A549 (cell line): Measurements from ENCODE around the gene ZNF483. TPM values are rescaled to one million over a fixed set of nuclear protein-coding genes. Genes with fewer than 3 reads are reported as not detected.
A peak's percentile ranks its signal among the peaks of the same experiment; 100 is the strongest.

Experiments used
- ATAC-seq, 2 experiments: fragments of 200-7000 bp in 1 of 2; fragments of >200 bp in 1 of 2; cut with Nextera tagmentation in 1 of 2; cut with Tn5 transposase in 1 of 2; 3 replicates each; pipeline versions ENCODE4 v1.8.0 to v1.9.1; 2018 to 2020; ENCODE audit warnings: mild to moderate bottlenecking in 1 of 2, moderate library complexity in 1 of 2
- CTCF ChIA-PET: fragments of 300-600 bp; sonication (Branson Sonifier 250); formaldehyde crosslinking; extraction: SDS; loops from one replicate; lab custom pipeline; 2021; ENCODE audit warnings: antibody characterized with exemption, inconsistent platforms; lab: Yijun Ruan, JAX
- POLR2A ChIA-PET: fragments of 350-600 bp; formaldehyde crosslinking; extraction: SDS; loops from one replicate; lab custom pipeline; 2021; ENCODE audit warnings: antibody characterized with exemption, inconsistent platforms; lab: Yijun Ruan, JAX
- DNase-seq, 2 experiments: peaks; one replicate each; pipeline versions ENCODE4 v3.0.0 to v3.0.0-alpha.2; 2011 to 2016; ENCODE audit warnings: low read depth in 1 of 2, low spot score in 1 of 2
- FAIRE-seq: peaks from 2 replicates; lab custom pipeline; 2011; peaks lifted over from hg19 to GRCh38; lab: Jason Lieb, UNC
- H3K27ac ChIP-seq, 2 experiments: fragments of >200 bp; sonication (Bioruptor Twin); formaldehyde crosslinking; 3 replicates each; pipeline ENCODE4 v1.5.1; 2016 to 2017
- H3K4me1 ChIP-seq: fragments of >200 bp; sonication (Bioruptor Twin); formaldehyde crosslinking; 3 replicates; pipeline ENCODE4 v1.6.1; 2016
- H3K4me2 ChIP-seq: fragments of >200 bp; sonication (Bioruptor Twin); formaldehyde crosslinking; 3 replicates; pipeline ENCODE4 v1.6.1; 2016
- H3K4me3 ChIP-seq: fragments of >200 bp; sonication (Bioruptor Twin); formaldehyde crosslinking; 3 replicates; pipeline ENCODE4 v1.5.1; 2016
- H3K9me3 ChIP-seq: fragments of >200 bp; sonication (Bioruptor Twin); formaldehyde crosslinking; 3 replicates; pipeline ENCODE4 v1.6.1; 2016
- CEBPB ChIP-seq, 2 experiments: fragments of >200 bp in 1 of 2; sonication (Bioruptor Twin) in 1 of 2; formaldehyde crosslinking in 1 of 2; IDR thresholded peaks; 2 replicates each; pipeline ENCODE4 v1.6.1; 2012 to 2016
- EP300 ChIP-seq, 2 experiments: fragments of >200 bp; sonication (Bioruptor Twin); formaldehyde crosslinking; IDR thresholded peaks; 2 replicates in 1 of 2; 3 replicates in 1 of 2; pipeline ENCODE4 v1.6.1; 2016 to 2017
- FOSL2 ChIP-seq, 2 experiments: fragments of 450-650 bp in 1 of 2; fragments of >200 bp in 1 of 2; sonication (Bioruptor Twin) in 1 of 2; formaldehyde crosslinking; IDR thresholded peaks; 2 replicates each; pipeline versions ENCODE4 v1.5.0 to v1.6.1; 2016 to 2020; ENCODE audit warnings: mild to moderate bottlenecking in 1 of 2, moderate library complexity in 1 of 2
- HOXB5 ChIP-seq: fragments of 250-450 bp; sonication (Bioruptor Pico); IDR thresholded peaks from 2 replicates; pipeline ENCODE4 v1.5.0; 2020; ENCODE audit warnings: mild to moderate bottlenecking, moderate library complexity
- JUNB ChIP-seq: fragments of >200 bp; sonication (Bioruptor Twin); formaldehyde crosslinking; IDR thresholded peaks from 2 replicates; pipeline ENCODE4 v1.6.1; 2016
- RNF2 ChIP-seq: fragments of 200-600 bp; sonication (generic); IDR thresholded peaks from 2 replicates; pipeline ENCODE4 v1.6.1; 2016; ENCODE audit warnings: low read depth, mild to moderate bottlenecking, antibody characterized with exemption, moderate library complexity, borderline replicate concordance
- TP53 ChIP-seq: fragments of 250-450 bp; sonication (Bioruptor Pico); IDR thresholded peaks from 2 replicates; pipeline ENCODE4 v1.5.0; 2021; ENCODE audit warnings: mild to moderate bottlenecking, moderate library complexity
- WGBS: methylation state at CpG from one replicate; pipeline ENCODE4 v1.1.6; 2017; ENCODE audit errors: missing lambda C conversion rate; 5-methylcytosine and 5-hydroxymethylcytosine counted together
- polyA plus RNA-seq, 4 experiments: library from polyadenylated mRNA; depleted of rRNA in 3 of 4; stranded (reverse); fragments of >200 nt; fragmentation: RNase III in 1 of 4; extraction: RNeasy Plus Mini Kit Qiagen cat#74134 plus additional on column Dnase treatment in 1 of 4; gene quantifications; 2 replicates in 3 of 4; 3 replicates in 1 of 4; pipeline ENCODE4 v1.2.3, GENCODE V29; 2011 to 2017
- TF ChIP-seq, protein P1 (sequence below): fragments of >200 bp; sonication (Bioruptor Twin); formaldehyde crosslinking; IDR thresholded peaks from 2 replicates; pipeline ENCODE4 v1.6.1; 2016
- TF ChIP-seq, protein P2 (sequence below): fragments of 450-650 bp; IDR thresholded peaks from 2 replicates; pipeline ENCODE4 v1.6.1; 2014; ENCODE audit warnings: antibody characterized with exemption

ZNF483 gene
- polyA plus RNA-seq, 2 of the 4 experiments (the other 2 are of a cell fraction): 1.0 to 2.8 TPM

DNA sequence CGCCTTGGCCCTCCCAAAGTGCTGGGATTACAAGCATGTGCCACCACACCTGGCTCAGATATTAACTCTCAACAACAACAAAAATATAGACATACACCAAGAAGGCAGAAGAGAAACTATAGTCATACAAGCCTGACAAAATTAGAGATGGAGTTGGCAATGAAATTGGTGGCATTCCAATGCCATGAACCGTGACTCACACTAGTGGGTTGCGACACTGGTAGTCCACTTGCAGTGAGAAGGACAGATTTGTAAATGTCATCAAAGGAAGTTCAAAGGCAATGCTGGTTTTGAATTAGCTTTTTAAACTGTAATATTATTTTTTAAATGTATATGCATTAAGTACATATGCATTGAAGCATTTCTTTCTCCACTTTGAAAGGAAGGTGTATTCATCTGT, 97.6 kb downstream of the ZNF483 start:
- ChIA-PET CTCF (interaction anchor here (0.5 to 12.1 kb wide), 3 partner anchors 10 to 23 kb away, joined by 3 to 112 read pairs (median 11); partner anchors contain the start of gene PTGR1), POLR2A (interaction anchor here (1.2 kb wide), 1 partner anchor 9 kb away, joined by 3 read pairs; the partner anchor contains the start of gene DNAJC25)
- Histone ChIP-seq H3K27ac (peak overlapping the region; percentile 37 to 70; a peak in 5 of 6 replicates), H3K9me3 (no peaks in the 10 kb centered on the region), H3K4me1 (peaks cover 24% of the 10 kb centered on the region), H3K4me2 (peak overlapping the region; percentile 30), H3K4me3 (no peak overlapping the region)
- no peak for FAIRE-seq
- peak; percentile 59 to 63; a peak in 4 of 6 replicates for ATAC-seq
- 44% methylated on average over 3 of the region's 3 CpGs for WGBS
- peak; percentile 50 to 65 for DNase-seq
- peak; percentile 91 to 93 for TF ChIP-seq CEBPB (IDR thresholded peaks at IDR 0.05)
- TF ChIP-seq RNF2: no peak
- peak; percentile 55 for TF ChIP-seq JUNB
- peak; percentile 63 for TF ChIP-seq FOSL2 (IDR thresholded peaks at IDR 0.05)
- peak; percentile 84 for TF ChIP-seq FOSL2 (CRISPR knock-in tag; IDR thresholded peaks at IDR 0.05)
- TF ChIP-seq, protein P1, sequence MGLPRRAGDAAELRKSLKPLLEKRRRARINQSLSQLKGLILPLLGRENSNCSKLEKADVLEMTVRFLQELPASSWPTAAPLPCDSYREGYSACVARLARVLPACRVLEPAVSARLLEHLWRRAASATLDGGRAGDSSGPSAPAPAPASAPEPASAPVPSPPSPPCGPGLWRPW: 0 out of 2 replicates have a peak, but pooled peaks have one; percentile 29
- TF ChIP-seq, protein P2, sequence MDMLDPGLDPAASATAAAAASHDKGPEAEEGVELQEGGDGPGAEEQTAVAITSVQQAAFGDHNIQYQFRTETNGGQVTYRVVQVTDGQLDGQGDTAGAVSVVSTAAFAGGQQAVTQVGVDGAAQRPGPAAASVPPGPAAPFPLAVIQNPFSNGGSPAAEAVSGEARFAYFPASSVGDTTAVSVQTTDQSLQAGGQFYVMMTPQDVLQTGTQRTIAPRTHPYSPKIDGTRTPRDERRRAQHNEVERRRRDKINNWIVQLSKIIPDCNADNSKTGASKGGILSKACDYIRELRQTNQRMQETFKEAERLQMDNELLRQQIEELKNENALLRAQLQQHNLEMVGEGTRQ: no peak
- TF ChIP-seq HOXB5: peak; percentile 58; the same call in 1 of the 2 replicates
- no peak for TF ChIP-seq TP53 (CRISPR knock-in tag)
- TF ChIP-seq EP300 (IDR thresholded peaks at IDR 0.05): no peak

Other genes with a start within 250 kb of the ZNF483 start
- gene OR2K2, start 195.0 kb upstream of the ZNF483 start, polyA plus RNA-seq (2011; rRNA removed): not detected in 2 replicates
- gene OR2K2, start 195.0 kb upstream of the ZNF483 start, polyA plus RNA-seq (2017; fragmentation: RNase III; extraction: RNeasy Plus Mini Kit Qiagen cat#74134 plus additional on column Dnase treatment): not detected in 3 replicates
- gene ECPAS, start 40.8 kb upstream of the ZNF483 start, polyA plus RNA-seq (2011; rRNA removed): 73.6 and 88.9 TPM in 2 replicates
- 39.0 to 41.2 TPM (median 40.1 TPM) in 3 replicates for gene ECPAS, start 40.8 kb upstream of the ZNF483 start, polyA plus RNA-seq (2017; fragmentation: RNase III; extraction: RNeasy Plus Mini Kit Qiagen cat#74134 plus additional on column Dnase treatment)
- gene PTGR1, start 74.5 kb downstream of the ZNF483 start, polyA plus RNA-seq (2011; rRNA removed): 563 and 672 TPM in 2 replicates
- 494 to 552 TPM (median 495 TPM) in 3 replicates for gene PTGR1, start 74.5 kb downstream of the ZNF483 start, polyA plus RNA-seq (2017; fragmentation: RNase III; extraction: RNeasy Plus Mini Kit Qiagen cat#74134 plus additional on column Dnase treatment)
- gene DNAJC25, start 106.2 kb downstream of the ZNF483 start, polyA plus RNA-seq (2011; rRNA removed): 8.4 and 12.1 TPM in 2 replicates
- gene DNAJC25, start 106.2 kb downstream of the ZNF483 start, polyA plus RNA-seq (2017; fragmentation: RNase III; extraction: RNeasy Plus Mini Kit Qiagen cat#74134 plus additional on column Dnase treatment): 8.4 to 8.6 TPM (median 8.5 TPM) in 3 replicates
- 80.1 and 102 TPM in 2 replicates for gene GNG10, start 136.4 kb downstream of the ZNF483 start, polyA plus RNA-seq (2011; rRNA removed)
- gene GNG10, start 136.4 kb downstream of the ZNF483 start, polyA plus RNA-seq (2017; fragmentation: RNase III; extraction: RNeasy Plus Mini Kit Qiagen cat#74134 plus additional on column Dnase treatment): 57.9 to 70.8 TPM (median 64.5 TPM) in 3 replicates